GM19467 (cell line): ENCODE data around the gene MEST.
"Not testable (repeated sequence)": the region's sequence is repeated elsewhere in the genome, so short reads cannot be mapped to it uniquely, and the experiment has no call there.

Source experiments
- ATAC-seq: cut with Tn5 transposase; IDR thresholded peaks from one replicate; pipeline ENCODE4 v1.9.1; 2021; ENCODE audit warnings: mild to moderate bottlenecking, moderate library complexity; ENCODE audit not compliant: unreplicated experiment

Gene MEST

GRCh38 chr7:130483031-130483430 is 8.9 kb upstream of the MEST start:
- ATAC-seq, result no peak

- ATAC-seq, result no peak
These were observed 6.2 kb upstream of the MEST start for GRCh38 chr7:130485734-130486113.

GRCh38 chr7:130486114-130486953 is 5.6 kb upstream of the MEST start:
- ATAC-seq, result peak; percentile 42

GRCh38 chr7:130486954-130487436 is 4.9 kb upstream of the MEST start:
- ATAC-seq, result no peak

- ATAC-seq, result no peak
These were observed 3.3 kb upstream of the MEST start for GRCh38 chr7:130488392-130489139.

- no peak for ATAC-seq
These were observed 2.5 kb upstream of the MEST start for GRCh38 chr7:130489140-130489983.

- no peak for ATAC-seq
These were observed 1.5 kb upstream of the MEST start for GRCh38 chr7:130490311-130490791.

- ATAC-seq, result no peak
These were observed 739 bp upstream of the MEST start for GRCh38 chr7:130490888-130491804.

- ATAC-seq, result no peak
These were observed 814 bp downstream of the MEST start for GRCh38 chr7:130492523-130493274.

GRCh38 chr7:130493275-130493873 is 1.5 kb downstream of the MEST start:
- ATAC-seq, result no peak

GRCh38 chr7:130494431-130494858 is 2.6 kb downstream of the MEST start:
- ATAC-seq, result no peak

- ATAC-seq, result no peak
These were observed 8.6 kb downstream of the MEST start for GRCh38 chr7:130500463-130500862.

GRCh38 chr7:130500910-130501309 is 9.0 kb downstream of the MEST start:
- ATAC-seq, result no peak

GRCh38 chr7:130505753-130506152 is 13.9 kb downstream of the MEST start:
- no peak for ATAC-seq

- no peak for ATAC-seq
These were observed 14.5 kb downstream of the MEST start for GRCh38 chr7:130506358-130506757.

GRCh38 chr7:130512038-130512437 is 20.2 kb downstream of the MEST start:
- ATAC-seq, result not testable (repeated sequence)

GRCh38 chr7:130513447-130513846 is 21.6 kb downstream of the MEST start:
- ATAC-seq, result no peak

GRCh38 chr7:130515315-130516040 is 23.6 kb downstream of the MEST start:
- no peak for ATAC-seq
